Mucosa of descending colon (tissue), 3 donors: ENCODE measurements around the gene PATE3. TPM values are rescaled to one million over a fixed set of nuclear protein-coding genes. Genes with fewer than 3 reads are reported as not detected.

Experiments used
- ATAC-seq: fragments of 200-7000 bp; cut with Tn5 transposase; one replicate; pipeline ENCODE4 v1.9.1; 2020; ENCODE audit warnings: mild to moderate bottlenecking, moderate library complexity
- DNase-seq, 3 donors: peaks; one replicate each; pipeline ENCODE4 v3.0.0-alpha.2; 2020
- H3K36me3 ChIP-seq: fragments of 200-600 bp; one replicate; pipeline ENCODE4 v1.8.0; 2021; ENCODE audit warnings: low read depth, mild to moderate bottlenecking
- H3K4me1 ChIP-seq: fragments of 200-600 bp; one replicate; pipeline ENCODE4 v1.8.0; 2021; ENCODE audit warnings: low read depth, mild to moderate bottlenecking
- H3K4me3 ChIP-seq: fragments of 200-600 bp; one replicate; pipeline ENCODE4 v1.8.0; 2021; ENCODE audit warnings: mild to moderate bottlenecking
- H3K9me3 ChIP-seq: fragments of 200-600 bp; one replicate; pipeline ENCODE4 v1.8.0; 2021; ENCODE audit warnings: mild to moderate bottlenecking
- CTCF ChIP-seq: fragments of 200-600 bp; IDR thresholded peaks from one replicate; pipeline ENCODE4 v1.8.0; 2022; ENCODE audit warnings: antibody characterized with exemption, mild to moderate bottlenecking
- intact Hi-C, 2 donors: fragments of 100-400 bp; cut with DNase I in 1 of 2; cut with micrococcal nuclease in 1 of 2; formaldehyde crosslinking; loops; one replicate each; pipeline versions ENCODE4 v1.11.0 to v1.11.1; 2022; cut with DNase I, micrococcal nuclease
- total RNA-seq, 3 donors: library from RNA; stranded (reverse); fragmentation: NEBNext Ultra II Directional in 2 of 3; extraction: Animal tissue kit (Norgen Biotek cat#: 25700) in 2 of 3; gene quantifications; one replicate each; pipeline versions ENCODE4 v1.2.1 to v1.2.4, GENCODE V29; 2021 to 2023
- donor health status: DM: no; HTN: no; CAD: no; lungs with moderate emphysema.
- donor health status: DM: no; HTN: no; CAD: no.
- donor health status: DM: no; HTN: yes; CAD: no.

PATE3 gene
- total RNA-seq, 3 donors from 2014 or later: not detected

- Histone ChIP-seq H3K36me3 (no peaks in the 10 kb centered on the region), H3K4me1 (no peaks in the 10 kb centered on the region), H3K9me3 (no peaks in the 10 kb centered on the region), H3K4me3 (no peak overlapping the region)
- intact Hi-C loops: no loop called here
- ATAC-seq: no peak
- no peak for TF ChIP-seq CTCF
- no peak for DNase-seq
These were observed 25.5 kb upstream of the PATE3 start for GRCh38 chr11:125762445-125762844.

- intact Hi-C loops: no loop called here
- no peak for TF ChIP-seq CTCF
- DNase-seq (no peak), ATAC-seq (no peak)
- no peaks in the 10 kb centered on the region for H3K9me3 ChIP-seq
- no peaks in the 10 kb centered on the region for H3K4me1 ChIP-seq
- H3K36me3 ChIP-seq: no peaks in the 10 kb centered on the region
- no peak overlapping the region for H3K4me3 ChIP-seq
These were observed 24.4 kb upstream of the PATE3 start for GRCh38 chr11:125763483-125763882.

DNA sequence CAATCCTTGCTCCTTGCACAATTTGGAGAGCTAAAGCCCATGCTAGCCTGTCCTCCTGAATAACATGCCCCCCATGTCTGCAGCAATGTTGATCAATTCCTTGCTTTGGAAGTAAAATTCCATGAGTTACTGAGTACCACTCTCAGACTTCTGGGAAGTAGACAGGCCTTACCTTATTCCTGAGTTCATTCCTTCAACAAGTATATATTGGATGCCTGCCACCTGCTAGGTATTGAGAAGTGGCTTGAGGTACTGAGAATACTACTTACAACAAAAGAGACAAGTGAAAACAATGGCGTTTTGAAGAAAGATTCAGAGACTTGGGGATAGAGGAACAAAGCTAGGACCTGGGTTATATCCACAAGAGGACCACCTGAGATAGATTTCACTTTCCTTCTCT, 21.7 kb upstream of the PATE3 start:
- Histone ChIP-seq H3K36me3 (no peaks in the 10 kb centered on the region), H3K4me1 (no peaks in the 10 kb centered on the region), H3K4me3 (no peak overlapping the region), H3K9me3 (no peaks in the 10 kb centered on the region)
- no peak for TF ChIP-seq CTCF
- intact Hi-C loops: no loop called here
- DNase-seq (no peak), ATAC-seq (no peak)

GRCh38 chr11:125768336-125769046, 19.4 kb upstream of the PATE3 start:
- intact Hi-C loops: no loop called here
- H3K9me3 ChIP-seq: no peaks in the 10 kb centered on the region
- no peaks in the 10 kb centered on the region for H3K4me1 ChIP-seq
- no peak overlapping the region for H3K4me3 ChIP-seq
- no peak for ATAC-seq
- H3K36me3 ChIP-seq: no peaks in the 10 kb centered on the region
- TF ChIP-seq CTCF: no peak
- DNase-seq: no peak

GRCh38 chr11:125770583-125770982, 17.3 kb upstream of the PATE3 start:
- DNase-seq (no peak), ATAC-seq (no peak)
- H3K4me3 ChIP-seq: no peak overlapping the region
- intact Hi-C loops: no loop called here
- TF ChIP-seq CTCF: no peak
- H3K9me3 ChIP-seq: no peaks in the 10 kb centered on the region
- no peaks in the 10 kb centered on the region for H3K36me3 ChIP-seq
- no peaks in the 10 kb centered on the region for H3K4me1 ChIP-seq
